ENCODE measurements around the gene SIK1.
"Not testable (repeated sequence)": the region's sequence is repeated elsewhere in the genome, so short reads cannot be mapped to it uniquely, and the experiment has no call there.

DNA sequence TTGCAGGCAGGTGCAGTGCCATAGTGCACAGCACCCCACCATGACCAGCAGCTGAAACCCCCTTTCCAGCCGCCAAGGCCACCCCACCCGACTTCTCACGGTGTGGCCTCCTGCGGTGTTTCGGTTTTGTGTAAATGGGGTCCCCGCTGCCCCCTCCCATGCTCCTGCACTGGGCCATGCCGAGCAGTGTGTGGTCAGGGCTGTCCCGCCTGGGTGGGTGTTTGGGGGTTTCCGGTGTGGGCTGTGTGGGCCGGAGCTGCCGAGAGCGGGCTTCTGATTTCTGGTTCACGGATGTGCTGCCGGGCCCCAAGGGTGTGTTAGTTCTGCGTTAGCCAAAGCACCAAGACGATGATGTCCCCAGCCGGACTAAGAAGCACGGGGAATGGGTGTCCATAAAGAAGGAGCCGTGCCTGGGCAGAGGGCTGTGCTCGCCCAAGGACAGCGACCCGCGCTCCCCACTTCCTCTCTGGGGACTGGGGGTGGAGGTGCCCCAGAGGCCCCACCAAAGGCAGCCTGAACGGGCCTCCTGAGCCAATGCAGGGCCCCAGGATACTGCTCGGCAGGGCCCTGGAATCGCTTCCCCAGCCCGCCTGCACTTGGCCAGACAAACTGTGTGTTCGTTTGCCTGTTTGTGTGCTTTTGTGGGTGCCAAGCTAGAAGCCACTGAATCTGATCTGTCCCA lies 45.9 kb downstream of the SIK1 start:
- not testable (repeated sequence) for TF ChIP-seq CTCF (conservative IDR thresholded peaks at IDR 0.05 in 1 of 2, IDR thresholded peaks at IDR 0.05 in 1 of 2; ENCODE audit: low read depth in 1 of 2, low read length in 2 of 2); EZH2 (IDR thresholded peaks at IDR 0.05; ENCODE audit: low read length, missing control alignments)

All from fibroblast of lung (primary cell).